Measurements from ENCODE around the gene TMEM258. TPM values are rescaled to one million over a fixed set of nuclear protein-coding genes. Genes with fewer than 3 reads are reported as not detected.

The TMEM258 gene
- 147 and 242 TPM in 2 replicates for polyA plus RNA-seq (2014; cell fraction: cytosol; rRNA removed)
- polyA plus RNA-seq (2014; cell fraction: nucleus; rRNA removed): 86.1 and 95.3 TPM in 2 replicates

DNA sequence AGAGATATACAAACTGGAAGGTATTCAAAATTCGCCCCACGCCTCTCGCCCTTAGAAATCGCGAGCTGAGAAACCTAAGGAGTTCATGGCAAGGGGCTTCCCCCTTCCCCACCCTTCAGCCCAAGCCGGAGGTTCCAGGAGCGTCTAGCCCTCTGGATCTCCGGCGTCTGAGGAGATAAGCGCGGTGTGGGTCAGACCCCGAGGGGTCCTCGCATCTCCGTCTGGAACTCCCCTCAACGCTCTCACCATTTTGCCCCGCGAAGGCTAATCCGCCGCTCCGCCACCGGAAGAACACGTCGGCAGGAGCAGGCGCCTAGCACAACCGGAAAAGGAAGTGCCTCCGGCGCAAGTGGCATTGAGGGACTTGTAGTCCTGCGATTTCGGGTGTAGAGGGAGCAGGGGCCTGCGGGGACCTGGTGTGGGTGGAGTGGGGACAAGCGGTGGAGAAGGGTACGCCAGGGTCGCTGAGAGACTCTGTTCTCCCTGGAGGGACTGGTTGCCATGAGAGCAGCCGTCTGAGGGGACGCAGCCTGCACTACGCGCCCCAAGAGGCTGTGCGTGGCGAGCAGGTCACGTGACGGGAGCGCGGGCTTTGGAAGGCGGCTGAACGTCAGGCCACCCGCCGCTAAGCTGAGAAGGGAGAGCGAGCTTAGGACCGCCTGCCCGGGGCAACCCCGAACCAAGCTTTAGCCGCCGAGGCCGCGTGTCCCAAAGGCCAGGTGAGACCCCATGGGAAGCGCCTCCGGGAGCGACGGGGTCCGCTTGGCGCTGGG, at the start of gene TMEM258, which contains the start of gene FEN1:
TMEM258 (minus strand) TSS at position 290 of the 773 bp plus-strand sequence; CDS start at position 249, 41 bp downstream.
FEN1 (plus strand) TSS at position 602 of the 773 bp plus-strand sequence. CDS start 2,451 bp downstream, outside the sequence.
- DNase-seq (ENCODE audit: low spot score): peak; percentile 95

DNA sequence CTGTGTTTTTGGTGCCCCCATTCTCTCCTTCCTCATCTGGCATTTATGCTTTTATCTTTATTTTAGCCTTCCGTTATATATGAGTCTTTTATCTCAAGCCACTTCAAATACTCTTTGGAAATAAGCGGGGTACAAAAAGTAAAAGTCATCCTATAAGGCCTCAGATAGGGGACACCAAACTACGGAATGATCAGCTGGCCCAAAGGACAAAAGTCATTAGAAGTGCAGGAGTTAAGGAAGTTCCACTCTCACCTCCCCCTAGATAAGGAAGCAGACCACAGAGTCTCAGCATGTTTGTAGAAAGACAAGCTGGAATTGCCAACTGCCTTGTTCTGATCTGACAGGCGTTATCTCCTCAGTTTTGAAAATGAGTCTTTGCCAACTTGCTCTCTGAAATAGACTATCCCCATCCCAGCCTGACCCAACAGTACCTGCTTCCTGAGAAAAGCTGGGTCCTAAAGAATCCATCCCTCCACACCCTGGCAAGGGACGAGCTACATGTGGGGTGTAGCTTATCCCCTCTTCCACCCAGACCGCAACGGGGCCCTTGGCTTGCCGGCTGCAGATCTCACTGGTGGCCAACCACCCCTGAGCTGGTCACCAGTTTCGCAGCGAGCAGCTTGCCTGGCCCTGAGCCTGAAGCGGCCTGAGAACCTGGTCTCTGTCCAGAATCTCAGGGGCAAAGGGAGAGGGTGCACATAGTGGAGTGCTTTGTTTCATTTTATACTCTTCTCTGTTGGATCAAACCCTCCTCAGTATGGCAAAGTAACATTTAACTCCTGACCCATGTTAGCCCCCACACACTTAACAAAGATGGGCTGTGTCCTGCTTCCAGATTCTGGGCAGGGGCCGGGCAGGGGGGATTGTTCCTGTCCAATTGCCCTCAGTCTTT, 49.5 kb upstream of the TMEM258 start:
- DNase-seq (ENCODE audit: low spot score): no peak

DNA sequence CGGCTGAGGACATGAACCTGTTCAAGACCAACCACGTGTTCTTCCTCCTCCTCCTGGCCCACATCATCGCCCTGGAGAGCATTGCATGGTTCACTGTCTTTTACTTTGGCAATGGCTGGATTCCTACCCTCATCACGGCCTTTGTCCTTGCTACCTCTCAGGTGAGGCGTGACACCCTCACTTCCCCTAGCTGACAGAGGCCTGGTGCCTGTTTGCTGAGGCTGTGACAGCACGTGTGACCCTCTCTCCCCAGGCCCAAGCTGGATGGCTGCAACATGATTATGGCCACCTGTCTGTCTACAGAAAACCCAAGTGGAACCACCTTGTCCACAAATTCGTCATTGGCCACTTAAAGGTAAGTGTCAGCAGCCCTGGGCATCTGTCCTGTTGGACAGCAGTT, 48.0 kb upstream of the TMEM258 start:
- DNase-seq (ENCODE audit: low spot score): no peak

DNA sequence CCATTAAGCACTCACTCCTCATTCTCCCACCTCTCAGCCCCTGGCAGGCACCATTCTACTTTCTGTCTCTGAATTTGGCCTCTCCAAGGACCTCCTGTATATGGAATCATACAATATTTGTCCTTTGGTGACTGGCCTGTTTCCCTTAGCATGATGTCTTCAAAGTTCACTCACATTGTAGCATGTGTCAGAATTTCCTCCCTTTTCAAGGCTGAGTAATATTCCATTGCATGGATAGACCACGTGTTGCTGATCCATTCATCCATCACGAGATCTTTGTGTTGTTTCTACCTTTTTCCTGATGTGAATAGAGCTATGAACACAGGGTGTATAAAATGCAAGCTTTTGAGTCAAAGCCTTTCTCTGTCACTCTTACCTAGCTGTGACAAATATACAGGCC, 47.3 kb upstream of the TMEM258 start:
- DNase-seq (ENCODE audit: low spot score): no peak

DNA sequence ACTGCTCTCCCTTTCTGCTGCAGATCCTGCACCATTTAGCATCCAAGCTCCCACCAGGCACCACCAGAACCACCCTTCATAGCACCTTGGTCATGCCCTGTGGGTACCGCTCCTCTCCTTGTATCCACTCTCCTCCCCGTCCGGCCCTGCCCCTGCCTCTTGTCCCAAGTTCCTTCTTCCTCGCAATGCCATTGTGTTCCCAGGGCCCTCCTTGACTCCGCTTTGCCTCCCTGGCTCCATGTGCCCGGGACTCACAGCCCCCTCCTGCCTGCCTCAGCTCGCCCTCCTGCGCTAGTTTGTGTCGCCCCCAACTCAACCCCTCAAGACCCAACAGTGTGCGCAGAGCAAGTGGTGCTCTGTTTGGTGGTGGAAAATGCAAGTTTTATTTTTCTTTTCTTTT, 46.5 kb upstream of the TMEM258 start:
- no peak for DNase-seq (ENCODE audit: low spot score)

DNA sequence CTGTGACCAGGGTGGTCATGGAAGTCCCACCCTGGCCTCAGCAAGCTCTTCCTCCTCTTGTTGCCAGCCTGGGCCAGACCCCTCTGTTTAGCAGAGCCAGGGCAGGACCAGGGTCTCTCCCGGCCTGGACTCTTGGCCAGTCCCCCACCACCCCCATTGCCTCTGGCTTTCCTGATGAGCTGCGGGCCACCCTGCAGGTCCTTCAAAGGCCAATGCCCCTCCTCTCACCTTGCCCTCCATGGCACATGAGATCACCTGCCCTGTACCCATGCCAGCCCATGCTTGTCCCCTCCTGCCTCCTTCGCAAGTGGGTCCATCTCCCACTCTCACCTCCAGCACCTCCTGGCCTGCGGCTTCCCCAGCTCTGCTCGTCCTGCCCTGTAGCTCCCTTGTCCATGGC, 46.1 kb upstream of the TMEM258 start:
- DNase-seq (ENCODE audit: low spot score): no peak

DNA sequence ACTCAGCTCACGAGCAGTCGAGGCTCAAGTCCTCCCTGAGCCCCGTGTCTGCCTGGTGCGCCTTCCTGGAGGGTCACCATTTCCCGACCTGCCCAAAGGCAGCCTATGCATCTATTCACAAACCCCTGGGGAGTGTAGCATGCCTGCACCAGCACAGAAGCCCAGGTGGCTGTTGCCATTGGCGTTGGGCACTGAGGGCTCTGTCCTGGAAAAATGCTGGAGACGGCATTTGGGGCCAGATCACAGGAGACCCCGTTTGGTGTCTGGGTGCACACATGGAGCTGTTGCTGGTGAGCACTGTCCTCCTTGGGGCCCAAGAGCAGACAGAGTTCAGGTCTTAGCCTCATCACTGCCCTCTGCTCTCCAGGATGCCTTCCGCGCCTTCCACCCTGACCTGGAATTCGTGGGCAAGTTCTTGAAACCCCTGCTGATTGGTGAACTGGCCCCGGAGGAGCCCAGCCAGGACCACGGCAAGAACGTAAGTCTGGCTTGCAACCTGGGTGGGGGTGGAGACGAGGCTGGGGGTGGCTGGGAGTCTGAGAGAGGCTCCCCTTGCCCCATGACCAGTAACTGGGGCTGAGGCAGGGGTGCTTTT, 45.1 kb upstream of the TMEM258 start:
- DNase-seq (ENCODE audit: low spot score): no peak

DNA sequence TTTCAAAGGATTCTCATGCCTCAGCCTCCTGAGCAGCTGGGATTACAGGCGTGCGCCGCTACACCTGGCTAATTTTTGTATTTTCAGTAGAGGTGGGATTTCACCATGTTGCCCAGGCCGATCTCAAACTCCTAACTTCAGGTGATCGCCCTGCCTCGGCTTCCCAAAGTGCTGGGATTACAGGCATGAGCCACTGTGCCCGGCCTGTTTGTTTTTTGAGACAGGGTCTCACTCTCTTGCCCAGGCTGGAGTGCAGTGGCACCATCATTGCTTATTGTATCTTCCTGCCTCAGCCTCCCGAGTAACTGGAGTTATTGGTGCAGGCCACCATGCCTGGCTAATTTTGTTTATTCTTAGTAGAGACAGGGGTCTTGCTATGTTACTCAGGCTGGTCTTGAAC, 43.8 kb upstream of the TMEM258 start:
- no peak for DNase-seq (ENCODE audit: low spot score)

DNA sequence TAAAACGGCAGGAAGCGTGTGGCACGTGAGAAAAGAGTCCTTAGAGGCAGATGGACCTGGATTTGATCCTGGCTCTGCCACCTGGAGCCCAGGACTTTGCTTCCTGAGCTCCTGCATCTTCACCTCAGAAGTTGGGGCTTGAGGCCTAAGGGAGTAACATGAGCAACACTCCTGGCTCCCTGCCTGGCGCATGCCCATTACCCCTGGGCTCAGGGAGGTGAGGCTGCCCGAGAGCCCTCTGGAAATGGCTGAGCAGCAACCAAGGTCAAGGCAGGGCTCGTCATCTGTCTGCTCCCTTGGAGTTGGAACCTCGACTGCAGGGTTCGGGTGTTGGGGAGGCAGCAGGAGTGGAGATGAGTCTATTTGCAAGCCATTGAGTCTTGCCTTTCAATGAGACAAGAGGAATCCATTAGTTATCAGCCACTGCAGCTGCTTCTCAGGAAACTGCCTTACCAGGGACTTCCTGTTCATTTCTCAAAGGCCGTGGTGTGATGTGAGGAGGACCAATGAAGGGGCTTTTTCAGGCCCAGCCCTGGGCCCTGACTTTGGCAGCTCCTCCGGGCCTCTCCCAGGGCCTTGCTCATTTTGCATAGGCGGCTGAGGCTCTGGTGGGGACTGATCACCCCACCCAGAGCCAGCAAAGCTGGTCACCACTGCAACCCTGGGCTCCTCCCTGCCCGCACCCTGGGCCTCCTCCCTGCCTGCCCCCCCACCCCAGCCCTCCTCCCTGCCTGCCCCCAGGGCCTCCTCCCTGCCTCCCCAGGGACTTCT, 42.1 kb upstream of the TMEM258 start:
- no peak for DNase-seq (ENCODE audit: low spot score)

DNA sequence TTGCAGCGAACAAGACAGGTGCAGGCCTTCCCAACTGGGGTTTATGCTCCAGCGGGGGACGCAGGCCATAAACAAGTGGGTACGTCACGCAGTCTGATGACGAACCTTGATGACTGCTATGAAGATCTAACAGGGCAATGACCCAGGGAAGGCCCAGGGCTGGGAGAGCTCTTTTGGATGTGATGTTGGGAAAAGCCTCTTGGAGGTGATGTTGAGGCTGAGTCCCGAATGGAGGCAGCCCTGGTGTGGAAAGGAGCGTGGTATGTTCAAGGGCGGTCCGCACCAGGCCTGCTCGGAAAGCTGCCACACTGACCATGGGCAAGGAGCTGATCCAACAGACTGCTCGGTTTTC, 41.5 kb upstream of the TMEM258 start:
- DNase-seq (ENCODE audit: low spot score): no peak

DNA sequence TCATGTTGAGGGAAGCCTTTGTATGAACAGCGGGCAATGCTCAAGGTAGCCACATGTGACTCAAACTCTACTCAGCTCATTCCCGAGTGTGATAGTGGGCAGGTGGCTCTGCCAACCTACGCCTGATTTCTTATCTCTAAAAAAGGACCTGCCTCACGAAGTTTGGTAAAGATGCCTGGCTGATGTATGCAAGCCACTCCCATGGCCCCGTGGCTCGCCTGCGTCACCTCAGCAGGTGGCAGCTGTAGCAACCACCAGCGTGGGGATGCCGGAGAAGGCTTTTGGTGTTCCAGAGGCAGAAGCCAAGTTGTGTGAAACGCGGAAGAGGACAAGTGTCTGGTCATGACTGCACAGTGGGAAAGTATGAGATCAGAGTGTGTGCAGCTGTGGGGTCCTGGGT, 41.1 kb upstream of the TMEM258 start:
- no peak for DNase-seq (ENCODE audit: low spot score)

DNA sequence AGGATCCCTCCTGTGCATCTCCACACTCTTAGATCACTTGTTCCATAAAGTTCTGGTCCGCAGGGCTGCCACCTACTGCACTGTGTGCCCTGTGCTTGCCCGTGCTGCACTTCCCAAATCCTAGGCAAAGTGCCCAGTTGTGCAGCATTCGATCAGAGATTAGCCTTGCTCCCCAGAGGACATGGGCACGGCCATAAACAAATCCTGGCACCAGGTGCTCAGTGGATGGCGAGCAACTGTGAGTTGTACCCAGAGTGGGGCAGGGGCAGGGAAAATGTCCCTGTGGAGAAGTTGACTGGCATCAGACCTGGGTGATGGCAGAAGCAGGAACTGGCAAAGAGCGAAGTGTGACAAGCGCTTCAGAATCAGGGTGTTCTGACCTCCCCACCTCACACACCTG, 40.4 kb upstream of the TMEM258 start:
- no peak for DNase-seq (ENCODE audit: low spot score)

DNA sequence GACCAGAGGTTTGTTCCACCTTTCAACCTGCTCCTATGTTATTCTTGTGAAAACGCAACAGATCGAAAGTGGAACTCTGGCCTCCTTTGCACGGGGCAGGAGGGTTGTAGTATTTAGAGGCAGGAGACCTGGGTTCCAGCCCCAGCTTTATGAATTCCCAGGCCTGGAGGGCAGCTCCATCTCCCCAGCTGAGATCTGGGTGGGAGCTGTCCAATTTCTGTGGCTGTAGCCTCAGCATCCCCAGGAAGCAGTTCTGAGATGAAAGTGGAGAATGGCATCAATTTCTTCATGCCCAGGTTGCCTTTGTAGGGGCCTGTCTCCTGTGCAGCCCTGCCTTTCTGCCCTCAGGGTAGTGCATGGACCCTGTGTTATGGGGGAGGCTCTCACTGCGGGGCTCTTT, 39.8 kb upstream of the TMEM258 start:
- no peak for DNase-seq (ENCODE audit: low spot score)

DNA sequence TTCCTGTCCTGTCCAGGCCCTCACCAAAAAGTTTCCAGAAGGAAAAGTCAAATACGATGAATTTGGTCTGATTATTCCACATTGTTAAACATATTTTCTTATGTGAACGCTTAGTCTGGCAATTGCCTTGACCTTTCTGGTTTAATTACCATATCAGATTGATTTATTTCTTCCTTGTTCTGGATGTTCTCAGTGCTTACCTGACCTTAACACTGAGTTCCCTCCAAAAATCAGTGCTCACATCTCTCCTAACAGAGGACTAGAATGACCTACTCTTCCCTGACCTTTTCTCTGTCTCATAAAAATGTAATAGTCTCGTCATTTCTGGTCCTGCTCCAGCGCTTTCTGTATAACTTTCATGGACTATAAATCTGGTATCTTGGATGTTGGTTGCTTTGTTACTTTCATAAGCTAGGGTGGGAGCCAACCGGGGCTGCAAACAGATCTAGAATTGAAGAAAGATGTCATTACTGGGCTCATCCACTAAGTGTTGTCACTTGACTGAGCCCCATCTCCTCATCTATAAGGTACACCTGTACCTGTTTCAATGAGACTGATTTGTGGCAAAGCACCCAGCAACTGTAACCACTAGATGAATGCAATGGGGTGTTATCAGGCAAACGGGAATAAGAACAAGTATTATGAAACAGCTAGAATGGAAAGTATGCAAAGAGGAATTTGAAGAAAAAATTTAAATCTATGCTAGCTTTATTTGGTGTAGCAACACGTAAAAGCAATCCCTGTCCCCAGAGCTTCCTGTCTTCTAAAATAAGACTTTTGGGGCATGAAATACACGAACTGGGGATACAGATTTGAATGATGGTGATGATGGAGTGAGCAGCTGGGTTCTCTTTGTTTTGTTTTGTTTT, 38.1 kb upstream of the TMEM258 start:
- DNase-seq (ENCODE audit: low spot score): no peak

DNA sequence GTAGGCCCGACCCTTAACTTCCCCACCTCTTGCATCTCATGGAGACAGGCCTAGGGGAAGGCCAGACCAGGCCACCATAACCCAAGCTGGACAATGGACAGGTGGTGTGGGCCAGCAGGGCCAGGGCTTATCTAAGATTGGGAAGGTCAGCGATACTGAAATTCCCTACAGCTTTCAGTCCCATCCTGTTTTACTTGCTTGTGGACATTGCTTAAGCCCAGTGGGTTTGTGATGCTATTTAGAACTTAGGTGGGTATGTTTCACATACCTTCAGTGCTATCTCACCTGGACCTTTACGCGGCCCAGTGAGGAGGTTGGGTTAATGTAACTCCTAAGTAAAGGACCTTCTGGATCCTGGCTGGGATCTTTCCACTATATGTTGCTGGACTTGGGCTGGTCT, 37.4 kb upstream of the TMEM258 start:
- no peak for DNase-seq (ENCODE audit: low spot score)

DNA sequence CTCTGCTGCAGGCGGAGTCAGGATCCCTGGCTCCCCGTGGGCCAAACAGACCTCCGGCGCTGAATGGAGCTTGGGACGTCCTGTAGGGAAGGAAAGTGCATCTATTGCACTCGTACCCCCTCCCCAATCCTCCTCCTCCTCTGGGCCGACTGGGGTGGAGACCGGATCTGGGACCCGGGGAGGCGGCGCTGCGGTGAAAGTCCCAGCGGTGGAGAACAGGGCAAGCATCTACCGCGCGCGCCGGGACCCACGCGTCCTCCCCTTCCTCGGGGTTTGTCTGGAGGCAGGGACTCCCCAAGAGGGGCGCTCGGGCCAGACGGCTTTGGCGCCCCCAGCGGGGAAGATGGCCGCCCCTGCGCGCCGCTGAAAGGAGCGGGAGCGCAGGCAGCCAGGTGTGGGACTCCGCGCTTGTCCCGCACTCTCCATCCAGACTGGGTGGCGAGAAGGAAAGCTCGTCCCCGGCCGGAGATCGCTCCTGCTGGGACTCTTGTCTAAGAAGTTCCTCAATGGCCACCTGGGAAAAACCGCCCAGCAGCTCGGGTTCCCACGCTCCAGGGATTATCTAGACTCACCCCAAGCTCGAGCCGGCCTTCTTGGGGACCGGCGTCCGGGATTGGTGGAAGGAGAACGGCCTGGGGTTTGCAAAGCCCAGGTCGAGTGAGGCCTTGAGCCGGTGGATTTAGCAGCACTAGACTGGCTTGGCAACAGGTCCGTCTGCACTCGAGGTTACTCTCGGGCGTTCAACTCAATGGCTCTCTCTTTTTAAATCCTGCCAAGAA, 36.4 kb upstream of the TMEM258 start:
- DNase-seq (ENCODE audit: low spot score): peak; percentile 54

DNA sequence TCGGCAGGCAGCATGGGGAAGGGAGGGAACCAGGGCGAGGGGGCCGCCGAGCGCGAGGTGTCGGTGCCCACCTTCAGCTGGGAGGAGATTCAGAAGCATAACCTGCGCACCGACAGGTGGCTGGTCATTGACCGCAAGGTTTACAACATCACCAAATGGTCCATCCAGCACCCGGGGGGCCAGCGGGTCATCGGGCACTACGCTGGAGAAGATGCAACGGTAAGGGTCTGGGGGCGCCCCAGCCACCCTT, 35.9 kb upstream of the TMEM258 start:
- no peak for DNase-seq (ENCODE audit: low spot score)

DNA sequence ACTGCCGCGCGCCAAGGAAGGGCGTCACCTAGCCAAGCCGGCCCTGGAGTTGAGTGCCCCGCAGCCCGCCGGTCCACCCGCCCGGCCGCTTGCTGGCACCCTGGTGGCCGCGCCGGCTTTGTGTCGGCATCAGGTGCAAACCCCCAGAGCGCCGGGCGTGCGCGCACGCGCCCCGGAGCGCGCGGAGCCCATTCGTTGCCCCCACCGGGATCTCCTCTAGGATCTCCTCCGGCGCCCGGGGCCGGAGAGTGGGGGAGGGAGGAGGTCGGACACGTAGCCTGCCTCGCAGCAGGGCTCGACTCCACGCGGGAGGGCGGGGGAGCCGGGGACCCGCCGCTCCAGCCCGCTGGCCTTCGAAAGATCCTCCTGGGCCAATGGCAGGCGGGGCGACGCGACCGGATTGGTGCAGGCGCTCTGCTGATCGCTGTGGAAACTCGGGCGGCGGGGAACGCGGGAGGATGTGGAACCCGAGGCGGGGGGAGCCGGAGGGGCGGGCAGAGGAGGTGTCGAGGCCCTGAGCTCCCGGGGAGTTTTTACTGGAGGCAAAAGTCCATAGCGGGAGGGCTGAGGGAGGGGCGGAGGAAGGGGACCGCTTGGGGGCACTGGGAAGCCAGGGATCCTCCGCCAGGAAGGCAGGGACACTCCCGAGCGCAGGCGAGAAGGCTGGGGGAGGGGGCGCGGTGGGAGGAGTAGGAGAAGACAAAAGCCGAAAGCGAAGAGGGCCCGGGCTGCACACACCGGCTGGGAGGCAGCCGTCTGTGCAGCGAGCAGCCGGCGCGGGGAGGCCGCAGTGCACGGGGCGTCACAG, 35.4 kb upstream of the TMEM258 start, which contains the start of gene FADS2:
FADS2 (plus strand) TSS at position 730 of the 808 bp plus-strand sequence. CDS start 91 bp downstream, outside the sequence.
- peak; percentile 98 for DNase-seq (ENCODE audit: low spot score)
